NCI-H345 treated with DMSO at 0.1 percent for 48 hours (cell line): ENCODE data around the gene ALK.

Source experiments
- DNase-seq: peaks from one replicate; lab custom pipeline; 2025; ENCODE audit not compliant: unreplicated experiment; lab: John Stamatoyannopoulos, UW

The ALK gene

DNA sequence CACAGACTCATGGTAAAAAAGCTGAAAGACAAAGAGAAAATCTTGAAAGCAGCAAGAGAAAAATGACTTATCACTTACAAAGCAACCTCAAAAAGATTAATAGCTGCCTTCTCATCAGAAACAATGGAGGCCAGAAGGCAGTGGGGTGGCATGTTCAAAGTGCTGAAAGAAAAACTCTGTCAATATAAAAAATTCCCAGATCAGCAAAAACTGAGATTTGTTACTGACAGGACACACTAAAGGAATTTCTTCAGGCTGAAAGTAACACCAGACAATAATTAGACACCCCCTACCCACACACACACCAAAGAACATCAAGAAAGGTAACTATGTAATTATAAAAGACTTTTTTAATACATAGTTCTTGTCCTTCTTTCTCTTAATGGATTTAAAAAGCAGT is 495.0 kb downstream of the ALK start:
- DNase-seq, result no peak

DNA sequence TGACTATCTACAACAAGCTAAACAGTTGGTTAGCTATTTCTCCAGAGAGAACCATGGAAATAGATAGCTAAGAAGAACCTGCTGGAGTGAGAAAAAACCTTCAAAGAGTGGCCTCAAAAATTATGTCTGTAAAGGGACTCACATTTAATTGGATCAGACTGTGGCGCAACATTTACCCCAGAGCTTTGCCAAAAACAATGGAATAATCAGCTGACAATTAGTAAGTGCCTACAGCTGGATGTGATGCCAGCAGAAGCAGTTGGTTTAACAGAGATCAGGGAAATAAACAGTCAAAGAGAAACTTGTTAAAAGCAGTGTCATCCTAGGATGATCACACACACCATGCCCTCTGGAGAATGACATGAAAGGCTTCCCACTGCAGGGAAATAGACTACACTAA is 495.5 kb downstream of the ALK start:
- DNase-seq, result no peak

DNA sequence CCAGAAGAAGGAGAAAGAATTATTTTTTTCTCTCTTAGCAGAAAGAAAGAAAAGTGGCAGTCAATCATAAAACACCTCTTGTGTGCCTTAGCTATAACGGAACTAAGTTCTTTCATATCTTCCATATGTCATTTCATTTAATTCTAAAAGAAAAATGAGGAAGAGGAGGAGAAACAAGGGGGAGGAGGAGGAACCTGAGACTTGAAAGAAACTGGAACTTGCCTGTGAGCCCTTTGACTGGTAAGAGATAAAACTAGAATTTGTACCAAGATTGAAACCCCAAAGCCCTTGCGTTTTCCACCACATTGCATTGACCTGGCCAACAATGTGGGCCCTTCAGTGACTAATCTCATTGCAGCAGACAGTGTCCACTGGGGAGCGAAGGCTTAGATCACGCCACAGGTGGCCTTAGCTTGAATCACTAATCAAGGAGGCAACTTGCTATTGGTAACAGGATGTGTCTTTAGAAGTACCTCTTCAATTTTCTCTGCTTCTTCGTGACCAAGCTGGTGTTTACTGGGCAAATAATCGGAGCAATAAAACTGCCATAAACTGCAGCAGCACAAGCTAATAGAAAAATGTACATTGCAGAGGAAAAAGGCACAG is 498.2 kb downstream of the ALK start:
- DNase-seq, result no peak

DNA sequence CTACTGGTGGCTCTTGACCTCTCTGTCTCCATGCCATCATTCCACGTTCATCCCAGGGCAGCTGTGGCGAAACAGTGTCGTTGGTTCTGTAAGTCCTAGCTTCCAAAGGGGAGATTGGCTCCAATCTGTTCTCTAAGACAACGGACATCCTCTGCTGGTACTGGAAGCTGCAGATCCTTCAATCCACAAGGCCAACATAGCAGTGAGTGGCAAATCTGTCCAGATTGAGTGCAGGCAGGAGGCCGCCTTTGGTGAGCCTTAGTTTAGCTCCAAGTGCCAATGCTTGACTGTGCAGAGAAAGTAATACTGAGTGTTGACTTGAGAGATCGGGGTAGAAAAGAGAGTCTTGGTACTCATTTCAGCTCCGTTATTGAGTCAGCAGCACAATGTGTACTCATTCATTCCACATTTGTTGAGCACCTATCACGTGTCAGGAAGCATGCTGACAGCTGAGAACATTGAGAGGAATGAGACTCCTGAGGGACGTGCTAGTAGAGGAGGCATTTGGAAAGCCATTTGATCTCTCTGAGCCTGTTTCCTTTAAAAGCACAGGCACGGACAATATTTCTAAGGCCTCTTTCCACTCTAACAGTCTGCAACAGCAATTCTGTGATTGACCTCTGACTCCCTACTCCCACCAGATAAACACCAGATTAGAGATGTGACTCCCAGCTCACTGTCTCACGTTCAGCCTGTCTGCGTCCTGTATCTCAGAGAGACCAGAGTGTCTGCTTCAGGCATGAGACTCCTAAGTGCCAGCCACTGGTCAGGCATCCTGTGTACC is 500.2 kb downstream of the ALK start:
- DNase-seq, result no peak

DNA sequence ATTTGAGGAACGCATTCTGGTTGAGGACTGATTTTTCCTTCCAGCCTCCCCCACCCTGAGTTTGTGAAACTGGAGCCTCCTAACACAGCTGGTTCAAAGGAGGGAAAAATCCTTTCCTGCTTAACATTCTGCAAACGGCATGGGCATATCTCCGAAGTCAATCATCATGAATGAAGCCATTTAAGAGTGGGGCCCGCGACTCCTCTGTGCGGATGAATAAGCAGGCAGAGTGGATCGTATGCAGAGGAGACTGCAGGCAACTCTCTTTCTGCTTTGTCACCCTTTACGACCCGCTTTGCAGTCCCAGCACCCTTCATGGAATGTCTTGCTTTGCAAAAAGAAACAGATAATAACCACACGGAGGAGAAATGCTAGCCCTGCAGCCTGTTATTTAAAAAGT is 500.9 kb downstream of the ALK start:
- DNase-seq, result no peak

DNA sequence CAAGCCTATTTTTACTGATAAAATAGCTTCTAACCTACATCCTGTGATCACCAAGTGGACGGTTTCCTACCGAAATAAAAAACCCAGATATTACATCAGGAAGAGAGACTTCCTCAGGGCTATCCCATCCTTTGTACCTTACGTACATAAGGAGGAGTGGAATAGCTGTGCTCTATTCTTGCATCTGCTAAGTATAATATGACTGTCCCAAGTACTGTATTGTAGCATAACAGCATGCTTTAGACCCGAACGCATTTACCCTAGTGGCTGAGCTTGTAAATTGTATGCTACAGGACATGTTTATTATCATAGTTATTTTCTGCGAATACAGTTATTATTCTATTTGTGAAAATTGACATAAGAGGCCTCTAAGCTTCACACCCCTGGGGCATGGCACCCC is 503.8 kb downstream of the ALK start:
- DNase-seq, result no peak

DNA sequence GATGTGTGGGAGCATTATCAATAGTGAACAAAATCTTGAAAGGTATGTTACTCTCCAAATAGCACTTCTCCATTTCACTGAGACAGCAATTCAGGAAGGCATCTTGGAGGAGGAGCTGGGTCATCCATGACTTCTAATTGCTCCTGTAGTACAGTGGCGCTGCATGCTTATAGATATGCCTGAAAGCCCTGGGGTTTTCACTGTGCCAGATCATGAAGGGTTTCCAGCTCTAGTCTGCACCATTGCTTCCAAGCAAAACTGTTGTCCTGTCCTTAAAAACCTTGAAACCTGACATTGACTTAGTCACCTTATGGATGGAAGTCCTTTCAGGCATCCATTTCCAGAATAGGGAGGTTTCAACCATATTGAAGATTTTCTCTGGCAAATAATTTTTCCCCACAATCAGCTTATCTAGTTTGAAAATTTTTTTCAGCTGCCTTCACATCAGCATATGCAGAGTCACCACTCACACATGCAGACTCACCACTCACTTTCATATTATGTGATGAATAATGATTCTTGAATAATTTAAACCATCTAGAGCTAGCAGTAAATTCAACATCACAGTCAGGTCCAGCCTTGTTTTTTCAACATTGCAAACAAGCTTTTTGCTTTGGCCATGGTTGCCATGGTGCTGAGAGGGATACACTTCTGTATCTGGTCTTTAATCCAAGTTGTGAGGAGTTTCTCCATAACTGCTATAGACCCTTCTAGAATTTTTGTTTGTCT is 509.0 kb downstream of the ALK start:
- DNase-seq, result no peak

DNA sequence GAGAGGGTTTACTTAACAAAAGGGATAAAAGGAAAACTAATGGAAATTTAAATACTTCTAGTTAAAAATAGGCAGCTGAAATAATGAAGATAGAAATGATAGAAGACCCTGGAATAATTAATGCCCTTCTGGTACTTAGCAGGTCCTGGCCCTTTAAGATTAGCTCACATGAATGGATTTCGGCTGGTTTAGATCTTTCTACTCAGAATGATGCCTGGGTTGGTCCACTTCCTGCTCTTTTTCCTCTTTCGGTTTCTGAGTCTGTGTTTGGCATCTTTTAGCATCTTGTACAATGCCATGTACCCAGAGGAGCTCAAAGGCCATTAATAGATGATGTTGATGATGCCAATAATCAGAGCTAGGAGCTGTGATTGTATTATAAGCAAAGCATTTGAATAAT is 515.7 kb downstream of the ALK start:
- DNase-seq, result no peak

DNA sequence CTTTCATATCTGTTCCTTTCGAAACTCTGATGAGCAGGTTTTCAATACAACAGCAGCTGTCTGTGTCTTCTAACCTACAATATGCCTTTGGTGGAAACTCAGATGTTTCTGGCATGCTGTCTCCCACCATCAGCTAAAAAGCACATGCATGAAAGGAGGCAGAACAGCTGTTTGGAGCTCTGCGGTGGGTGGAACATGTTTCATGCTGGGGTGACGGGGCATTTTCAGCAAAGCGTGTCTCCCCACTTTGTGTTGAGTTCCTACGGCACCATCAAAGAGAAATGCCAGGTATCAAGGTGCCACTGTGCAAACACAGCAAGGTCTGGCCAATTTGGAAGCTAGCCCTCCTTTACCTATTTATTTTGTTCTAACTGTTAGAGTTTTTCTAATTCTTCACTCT is 516.1 kb downstream of the ALK start:
- DNase-seq, result no peak

DNA sequence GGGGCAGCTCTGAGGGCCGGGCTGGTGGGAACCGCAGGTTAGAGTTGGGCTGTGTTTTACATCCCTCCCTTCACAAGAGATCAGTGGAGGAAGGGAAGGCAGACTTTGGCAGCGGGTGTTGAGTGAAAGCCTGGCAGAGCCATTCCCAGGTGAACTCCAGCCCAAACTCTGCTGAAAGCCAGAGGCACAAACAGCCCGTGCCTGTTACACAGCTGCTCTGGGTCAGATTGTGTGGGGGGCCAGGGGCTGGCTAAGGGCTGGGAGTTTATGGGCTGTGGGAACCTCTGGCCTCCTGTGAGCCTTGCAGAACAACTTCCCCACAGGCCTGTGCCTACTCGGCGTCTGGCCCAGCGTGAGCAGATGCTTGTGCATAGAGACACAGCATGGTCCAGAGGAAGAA is 519.4 kb downstream of the ALK start:
- no peak for DNase-seq

DNA sequence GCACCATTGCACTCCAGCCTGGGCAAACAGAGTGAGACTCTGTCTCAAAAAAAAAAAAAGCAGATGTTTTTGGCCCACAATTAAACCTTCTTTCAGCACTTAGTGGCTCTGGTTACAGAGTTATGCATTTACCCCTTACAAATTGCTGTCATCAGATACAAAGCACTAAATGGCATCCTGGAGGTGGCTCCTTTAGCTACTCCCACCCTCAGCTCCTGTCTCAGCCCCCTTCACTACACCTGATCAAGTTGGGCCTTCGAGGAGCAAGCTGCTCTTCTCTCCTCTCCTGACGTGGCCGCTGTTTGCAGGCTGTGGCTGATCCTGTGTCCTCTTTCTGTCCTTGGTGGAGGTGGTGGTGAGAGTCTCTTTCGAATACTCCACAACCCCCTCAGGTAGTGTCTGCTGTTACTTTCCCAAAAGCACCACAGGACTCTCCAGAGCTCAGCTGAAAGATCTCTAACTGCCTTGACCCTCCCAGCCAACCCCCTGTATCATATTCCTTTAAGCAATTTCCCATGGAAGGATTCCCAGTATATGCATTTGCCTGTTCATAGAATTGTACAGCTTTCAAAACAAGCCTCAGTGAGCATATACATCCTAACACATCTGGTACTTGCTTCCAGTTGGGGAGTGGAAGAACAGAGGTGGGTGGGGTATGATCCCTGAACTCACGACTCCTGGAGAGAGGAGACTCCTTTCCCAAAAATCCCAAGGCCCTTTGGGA is 520.3 kb downstream of the ALK start:
- no peak for DNase-seq

DNA sequence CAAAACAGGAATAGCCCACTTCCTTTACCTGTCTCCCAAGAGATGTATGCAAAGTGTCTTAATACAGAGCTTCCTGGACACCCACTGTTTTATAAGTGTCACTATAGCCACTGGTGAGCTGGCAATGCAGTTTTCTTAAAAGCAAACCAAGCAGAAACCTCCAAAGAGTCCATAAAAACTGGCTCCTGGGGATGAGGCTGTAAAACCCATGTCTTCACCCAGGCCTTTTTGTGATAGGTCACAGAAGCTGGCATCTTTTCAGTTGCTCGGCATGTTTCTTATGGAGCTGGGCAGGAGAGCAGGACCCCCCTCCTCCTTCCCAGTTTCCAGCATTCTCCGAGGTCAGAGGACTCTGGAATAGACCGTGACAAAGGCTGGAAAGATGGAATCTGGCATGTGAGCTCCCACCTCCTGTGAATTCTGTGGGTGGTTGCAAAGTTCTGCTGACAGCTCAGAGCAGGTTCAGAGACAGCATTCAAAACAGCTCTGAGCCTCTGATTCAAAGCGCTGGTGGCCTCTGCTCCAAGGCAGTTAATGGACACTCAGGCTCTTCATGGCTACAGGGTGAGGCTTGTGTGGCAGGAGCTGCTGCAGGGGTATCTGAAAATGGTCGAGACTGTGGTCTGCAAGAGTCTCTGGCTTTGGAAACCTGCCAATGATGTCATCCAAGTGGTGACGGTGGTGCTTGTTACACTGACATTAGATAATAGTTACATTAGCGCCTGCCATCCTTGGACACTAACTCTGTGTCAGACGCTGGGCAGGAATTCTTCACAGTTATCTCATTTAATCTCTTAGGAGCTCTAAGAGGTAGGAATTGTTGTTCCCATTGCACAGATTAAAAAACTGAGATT is 522.8 kb downstream of the ALK start:
- no peak for DNase-seq

DNA sequence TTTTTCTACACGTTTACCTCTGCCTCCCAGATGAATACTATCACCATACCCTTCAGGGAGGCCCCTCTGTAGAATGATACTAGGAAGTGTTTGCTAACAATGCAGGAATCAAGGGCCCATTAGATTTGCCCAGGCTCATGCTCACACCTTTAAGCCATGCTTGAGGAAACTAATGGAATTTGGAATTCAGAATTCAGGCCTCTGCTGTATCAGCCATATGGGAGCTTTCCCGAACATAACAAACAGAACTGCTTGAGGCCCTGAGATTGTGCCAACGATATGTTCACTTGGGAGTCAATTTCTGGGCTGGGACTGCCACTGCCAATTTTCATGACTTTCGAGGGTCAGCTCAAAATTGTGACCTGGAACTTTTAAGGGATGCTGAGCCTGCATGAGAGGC is 523.7 kb downstream of the ALK start:
- no peak for DNase-seq

DNA sequence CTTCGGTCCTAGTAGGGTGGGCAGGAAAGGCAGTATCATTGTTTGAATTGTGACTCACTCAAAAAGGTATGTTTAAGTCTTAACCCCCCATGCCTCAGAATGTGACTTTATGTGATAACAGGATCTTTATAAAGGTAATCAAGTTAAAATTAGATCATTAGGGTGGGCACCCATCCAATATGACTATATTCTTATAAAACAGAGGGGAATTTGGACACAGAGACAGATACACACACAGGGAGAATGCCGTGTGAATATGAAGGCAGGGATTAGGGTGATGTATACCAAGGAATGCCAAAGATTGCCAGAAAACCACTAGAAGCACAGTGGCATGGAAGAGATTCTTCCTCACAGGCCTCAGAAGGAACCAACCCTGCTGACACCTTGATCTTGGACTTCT is 524.3 kb downstream of the ALK start:
- DNase-seq, result no peak

DNA sequence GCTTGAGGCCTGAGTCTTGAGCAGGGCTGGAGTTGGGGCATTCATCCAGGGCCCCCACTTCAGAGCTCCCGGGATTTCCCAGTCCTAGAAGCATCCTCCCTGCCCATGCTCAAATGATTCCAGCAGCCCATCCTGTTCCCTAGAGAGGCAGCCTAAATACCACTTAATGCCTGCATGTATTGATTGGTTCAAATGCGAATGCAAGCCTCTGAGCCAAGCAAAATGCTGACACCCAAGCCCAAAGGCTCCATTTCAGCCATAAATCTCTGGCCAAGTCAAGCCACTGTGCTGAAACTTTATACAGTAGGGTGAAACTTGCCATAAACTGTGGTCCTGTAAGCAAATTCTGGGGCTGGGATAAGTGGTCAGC is 526.4 kb downstream of the ALK start:
- no peak for DNase-seq

DNA sequence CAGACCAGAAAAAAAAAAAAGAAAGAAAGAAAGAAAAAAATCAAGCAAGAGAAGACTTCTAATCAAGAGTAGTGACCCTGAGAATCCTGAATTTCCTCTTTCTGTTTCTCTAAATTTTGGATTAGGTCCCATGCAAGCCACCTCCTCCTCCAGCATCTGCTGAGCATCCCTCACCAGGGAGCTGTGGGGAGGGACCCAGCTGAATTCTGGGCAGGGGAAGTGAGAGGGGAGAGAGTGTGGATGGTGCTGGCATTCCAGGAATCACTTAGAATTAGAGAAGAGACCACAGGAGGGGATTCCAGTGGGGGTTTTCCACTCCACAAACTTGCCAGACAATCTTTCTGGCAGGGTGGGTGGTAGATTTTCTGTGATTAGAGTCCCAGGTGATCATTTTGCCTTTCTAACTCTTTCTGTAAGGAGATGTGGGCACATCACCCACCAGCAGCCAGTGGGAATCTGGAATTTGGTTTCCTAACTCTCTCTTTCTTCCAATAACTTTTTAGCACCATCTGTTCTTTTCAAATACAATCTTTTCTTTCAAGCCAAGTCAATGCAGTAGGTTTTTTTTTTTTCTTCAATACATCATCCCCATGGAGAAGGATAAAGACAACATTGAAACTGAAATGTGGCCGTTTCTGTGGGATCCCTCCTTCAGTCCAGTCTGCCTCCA is 526.9 kb downstream of the ALK start:
- no peak for DNase-seq

DNA sequence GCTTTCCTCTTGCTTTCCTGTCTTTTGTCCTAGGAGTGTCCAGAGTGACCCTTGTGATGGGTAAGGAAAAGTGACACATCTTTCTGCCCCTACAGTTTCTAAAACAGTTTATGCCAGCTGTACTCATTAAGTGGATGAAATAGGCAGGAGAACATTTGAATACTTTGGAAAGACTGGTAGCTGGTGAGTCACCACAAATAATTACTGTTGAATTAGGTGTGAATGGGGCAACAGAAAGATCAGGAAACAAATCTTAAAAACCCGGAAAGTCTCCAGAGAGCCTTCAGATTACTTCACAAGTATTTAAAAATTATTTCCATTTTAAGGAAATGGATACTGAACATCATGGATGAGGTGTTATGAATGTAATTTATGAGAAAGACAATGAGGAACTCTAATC is 527.7 kb downstream of the ALK start:
- no peak for DNase-seq

DNA sequence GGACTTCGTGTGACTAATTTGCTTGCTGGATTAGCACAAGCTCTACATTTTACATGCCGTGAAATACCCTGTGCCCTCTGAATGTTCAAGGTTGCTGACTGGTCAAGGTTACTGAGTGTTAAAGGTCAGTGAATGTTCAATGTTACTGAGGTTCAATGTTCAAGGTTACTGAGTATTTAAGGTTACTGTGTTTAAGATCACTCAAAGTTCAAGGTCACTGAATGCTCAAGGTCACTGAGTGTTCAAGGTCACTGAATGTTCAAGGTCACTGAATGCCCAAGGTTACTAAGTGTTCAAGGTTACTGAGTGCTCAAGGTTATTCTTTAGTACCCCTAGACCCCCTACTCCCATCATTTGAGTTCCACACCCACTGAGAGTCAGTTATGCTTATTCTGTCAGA is 528.6 kb downstream of the ALK start:
- DNase-seq, result no peak

DNA sequence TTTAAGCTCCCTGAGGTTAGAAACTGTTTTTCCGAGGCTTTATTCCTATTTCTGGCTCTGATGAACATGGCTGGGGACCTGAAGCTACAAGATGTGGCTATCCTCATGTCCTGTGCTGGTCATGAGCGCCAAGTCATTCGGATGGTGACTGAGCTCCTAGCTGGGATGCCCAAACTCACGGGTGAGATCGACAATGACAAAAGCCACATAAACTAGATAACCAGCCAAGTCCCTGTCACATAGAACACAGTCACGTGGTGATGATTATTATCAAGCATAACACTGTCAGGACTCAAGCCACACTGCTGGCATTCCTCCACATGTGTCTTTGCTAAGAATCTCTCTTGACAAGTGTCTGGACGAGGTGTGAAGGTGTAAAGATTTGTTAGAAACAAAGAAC is 531.2 kb downstream of the ALK start:
- DNase-seq, result no peak

DNA sequence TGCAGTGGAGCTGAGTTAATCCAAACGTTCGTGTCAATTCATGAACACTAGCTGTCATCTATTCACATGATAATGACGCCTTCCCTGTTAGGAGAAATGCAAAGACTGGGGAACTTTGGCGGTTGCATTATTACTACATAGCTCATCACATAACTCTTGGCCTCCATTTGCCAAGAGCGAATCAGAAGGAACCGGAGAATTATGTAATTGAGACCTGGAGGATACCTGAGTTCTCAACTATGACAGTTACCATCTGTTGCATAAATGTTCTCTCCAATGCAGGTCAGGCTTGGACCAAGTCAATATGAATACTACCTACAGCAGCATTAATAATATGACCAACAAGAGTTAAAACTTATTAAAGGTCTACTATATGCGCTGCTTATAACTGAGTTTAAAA is 531.7 kb downstream of the ALK start:
- no peak for DNase-seq
